H1 (cell line): Measurements from ENCODE around the gene RTN4. TPM values are rescaled to one million over a fixed set of nuclear protein-coding genes. Genes with fewer than 3 reads are reported as not detected.

Source experiments
- JUND ChIP-seq: IDR thresholded peaks from 2 replicates; pipeline ENCODE4 v1.6.1; 2011; ENCODE audit warnings: mild to moderate bottlenecking, improper control_type of control experiment, low read length
- NRF1 ChIP-seq: IDR thresholded peaks from 2 replicates; pipeline ENCODE4 v1.6.1; 2011; ENCODE audit warnings: mild to moderate bottlenecking, low read depth, low read length, improper control_type of control experiment
- SP2 ChIP-seq: IDR thresholded peaks from 2 replicates; pipeline ENCODE4 v1.6.1; 2012; ENCODE audit warnings: mild to moderate bottlenecking, low read length, inconsistent platforms
- SRF ChIP-seq: IDR thresholded peaks from 2 replicates; pipeline ENCODE4 v1.6.1; 2011; ENCODE audit warnings: mild to moderate bottlenecking, low read depth, low read length, moderate library complexity
- polyA plus RNA-seq, 7 experiments: library from polyadenylated mRNA; depleted of rRNA in 3 of 7; stranded (reverse) in 5 of 7; unstranded in 2 of 7; fragments of >200 nt in 5 of 7; fragments of 200-250 nt in 2 of 7; gene quantifications; 1 replicate in 5 of 7; 2 replicates in 1 of 7; 4 replicates in 1 of 7; pipeline versions ENCODE4 v1.2.1 to v1.2.3, GENCODE V29; 2011 to 2013; ENCODE audit warnings: missing spikeins in 2 of 7, mixed read lengths in 2 of 7
- total RNA-seq: library from RNA; stranded (reverse); fragmentation: NEBNext Ultra II Directional; extraction: Animal tissue kit (Norgen Biotek cat#: 25700); gene quantifications from 2 replicates; pipeline ENCODE4 v1.2.1, GENCODE V29; 2021
- TF ChIP-seq, protein P1 (sequence below): IDR thresholded peaks from 2 replicates; pipeline ENCODE4 v1.6.1; 2011; ENCODE audit warnings: low read depth, mild to moderate bottlenecking, low read length; ENCODE audit not compliant: insufficient read depth

The RTN4 gene
- total and polyA plus RNA-seq, 2 of the 8 experiments (the other 6 are each of a cell fraction or from before 2014, with no cell fraction given), result 179 to 242 TPM

DNA sequence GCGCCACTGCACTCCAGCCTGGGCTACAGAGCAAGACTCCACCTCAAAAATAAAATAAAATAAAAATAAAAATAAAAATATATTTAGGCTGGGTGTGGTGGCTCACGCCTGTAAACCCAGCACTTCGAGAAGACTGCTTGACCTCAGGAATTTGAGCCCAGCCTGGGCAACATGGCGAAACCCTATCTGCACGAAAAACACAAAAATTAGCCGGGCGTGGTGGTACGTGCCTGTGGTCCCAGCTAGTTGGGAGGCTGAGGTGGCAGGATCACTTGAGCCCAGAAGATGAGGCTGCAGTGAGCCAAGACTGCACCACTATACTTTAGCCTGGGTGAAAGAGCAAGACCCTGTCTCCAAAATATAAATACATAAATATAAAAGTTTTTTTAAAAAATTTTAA is 6.4 kb downstream of the RTN4 start (continued):
- TF ChIP-seq NRF1 (no peak), SRF (no peak), JUND (no peak), SP2 (no peak)
- TF ChIP-seq, protein P1, sequence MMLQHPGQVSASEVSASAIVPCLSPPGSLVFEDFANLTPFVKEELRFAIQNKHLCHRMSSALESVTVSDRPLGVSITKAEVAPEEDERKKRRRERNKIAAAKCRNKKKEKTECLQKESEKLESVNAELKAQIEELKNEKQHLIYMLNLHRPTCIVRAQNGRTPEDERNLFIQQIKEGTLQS, result no peak
